ENCODE measurements around the gene CA10. TPM values are rescaled to one million over a fixed set of nuclear protein-coding genes. Genes with fewer than 3 reads are reported as not detected.

The CA10 gene
- total and polyA plus RNA-seq, 2 donors (not counting 3 experiments of a cell fraction or from before 2014, with no cell fraction given): not detected

DNA sequence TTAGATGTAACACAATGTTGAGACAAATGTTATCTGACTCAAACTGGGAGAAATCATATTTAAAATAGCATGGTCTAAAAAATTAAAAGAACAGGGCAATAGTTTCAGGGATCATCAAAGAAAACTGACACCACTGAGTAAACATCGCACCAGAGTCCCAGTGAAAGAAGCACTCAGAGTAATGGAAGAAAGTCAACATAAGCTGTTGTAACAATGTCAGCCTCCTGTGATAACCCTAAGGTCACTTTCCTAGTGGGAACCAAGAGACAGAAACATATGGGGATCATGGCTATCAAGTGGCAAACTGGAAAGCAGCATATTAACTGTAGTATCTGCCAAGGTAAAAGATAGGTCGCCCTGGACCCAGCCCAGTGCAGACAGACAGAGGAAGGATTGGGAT, 160.8 kb downstream of the CA10 start:
- no TSS peak for BruUV-seq (replicated peaks)
- TF ChIP-seq, protein P1, sequence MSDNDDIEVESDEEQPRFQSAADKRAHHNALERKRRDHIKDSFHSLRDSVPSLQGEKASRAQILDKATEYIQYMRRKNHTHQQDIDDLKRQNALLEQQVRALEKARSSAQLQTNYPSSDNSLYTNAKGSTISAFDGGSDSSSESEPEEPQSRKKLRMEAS (IDR thresholded peaks at IDR 0.05; ENCODE audit: insufficient read depth, insufficient read length): no peak
- TF ChIP-seq POLR2AphosphoS5 (IDR thresholded peaks at IDR 0.05; ENCODE audit: insufficient read depth, low read depth, low read length) (no peak), POLR2A (IDR thresholded peaks at IDR 0.05; ENCODE audit: low read depth, low read length) (no peak), GATA2 (IDR thresholded peaks at IDR 0.05; ENCODE audit: insufficient read depth, insufficient read length, low read depth, low read length) (no peak), EZH2 (IDR thresholded peaks at IDR 0.05; ENCODE audit: borderline replicate concordance, low read depth, low read length, severe bottlenecking) (no peak)
- TF ChIP-seq, protein P2, sequence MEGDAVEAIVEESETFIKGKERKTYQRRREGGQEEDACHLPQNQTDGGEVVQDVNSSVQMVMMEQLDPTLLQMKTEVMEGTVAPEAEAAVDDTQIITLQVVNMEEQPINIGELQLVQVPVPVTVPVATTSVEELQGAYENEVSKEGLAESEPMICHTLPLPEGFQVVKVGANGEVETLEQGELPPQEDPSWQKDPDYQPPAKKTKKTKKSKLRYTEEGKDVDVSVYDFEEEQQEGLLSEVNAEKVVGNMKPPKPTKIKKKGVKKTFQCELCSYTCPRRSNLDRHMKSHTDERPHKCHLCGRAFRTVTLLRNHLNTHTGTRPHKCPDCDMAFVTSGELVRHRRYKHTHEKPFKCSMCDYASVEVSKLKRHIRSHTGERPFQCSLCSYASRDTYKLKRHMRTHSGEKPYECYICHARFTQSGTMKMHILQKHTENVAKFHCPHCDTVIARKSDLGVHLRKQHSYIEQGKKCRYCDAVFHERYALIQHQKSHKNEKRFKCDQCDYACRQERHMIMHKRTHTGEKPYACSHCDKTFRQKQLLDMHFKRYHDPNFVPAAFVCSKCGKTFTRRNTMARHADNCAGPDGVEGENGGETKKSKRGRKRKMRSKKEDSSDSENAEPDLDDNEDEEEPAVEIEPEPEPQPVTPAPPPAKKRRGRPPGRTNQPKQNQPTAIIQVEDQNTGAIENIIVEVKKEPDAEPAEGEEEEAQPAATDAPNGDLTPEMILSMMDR (IDR thresholded peaks at IDR 0.05; ENCODE audit: extremely low read depth in 1 of 2, insufficient read depth in 1 of 2, low read depth in 1 of 2, low read length in 2 of 2): no peak
- no peaks in the 10 kb centered on the region for H4K20me1 ChIP-seq (replicated peaks; ENCODE audit: control insufficient read depth, extremely low read depth, insufficient read depth, low read length)
- ChIA-PET CTCF (no interaction called here), POLR2A (no interaction called here)
- H3K79me2 ChIP-seq (ENCODE audit: control insufficient read depth, insufficient read depth, low read length): no peaks in the 10 kb centered on the region
- H3K27ac ChIP-seq (ENCODE audit: insufficient read depth, low read depth, low read length): no peak overlapping the region
- H3K9me3 ChIP-seq (replicated peaks; ENCODE audit: control insufficient read depth, insufficient read depth, low read length): peaks cover 5% of the 10 kb centered on the region
- H3K27me3 ChIP-seq (ENCODE audit: control insufficient read depth in 2 of 2, insufficient read depth in 2 of 2, low read length in 2 of 2): no peaks in the 10 kb centered on the region
- no peak for DNase-seq (ENCODE audit: low read depth, low spot score)
- H3K9ac ChIP-seq (replicated peaks; ENCODE audit: extremely low read depth, insufficient read depth, low read length): no peak overlapping the region
- no peak overlapping the region for H3K4me2 ChIP-seq (ENCODE audit: insufficient read depth, low read length)
- FAIRE-seq: no peak
- H3K4me1 ChIP-seq (ENCODE audit: control insufficient read depth, extremely low read depth, insufficient read depth, low read length): no peaks in the 10 kb centered on the region
- no peak overlapping the region for H3K4me3 ChIP-seq (replicated peaks in 1 of 3; ENCODE audit: insufficient read depth in 1 of 3, low read depth in 1 of 3, low read length in 3 of 3)
- dilution Hi-C loops (cut with MboI; ENCODE audit: extremely low pct_ligation_motif_present, low sequenced_read_pairs): no loop called here
- no peaks in the 10 kb centered on the region for H3K9me1 ChIP-seq (replicated peaks; ENCODE audit: control insufficient read depth, extremely low read depth, insufficient read depth, low read length)
- H2AFZ ChIP-seq (ENCODE audit: low read depth, low read length): no peak overlapping the region
- no peaks in the 10 kb centered on the region for H3K36me3 ChIP-seq (ENCODE audit: control insufficient read depth in 2 of 2, extremely low read depth in 1 of 2, insufficient read depth in 2 of 2, low read length in 2 of 2)
- intact Hi-C loops (cut with micrococcal nuclease): no loop called here
